ENCODE data around the gene MDC1. TPM values are rescaled to one million over a fixed set of nuclear protein-coding genes. Genes with fewer than 3 reads are reported as not detected.
A peak's percentile ranks its signal among the peaks of the same experiment; 100 is the strongest.
"Not testable (repeated sequence)": the region's sequence is repeated elsewhere in the genome, so short reads cannot be mapped to it uniquely, and the experiment has no call there.

Gene MDC1
- total and polyA plus RNA-seq, 8 donors = 28.2 to 53.6 (median 48.8) TPM

DNA sequence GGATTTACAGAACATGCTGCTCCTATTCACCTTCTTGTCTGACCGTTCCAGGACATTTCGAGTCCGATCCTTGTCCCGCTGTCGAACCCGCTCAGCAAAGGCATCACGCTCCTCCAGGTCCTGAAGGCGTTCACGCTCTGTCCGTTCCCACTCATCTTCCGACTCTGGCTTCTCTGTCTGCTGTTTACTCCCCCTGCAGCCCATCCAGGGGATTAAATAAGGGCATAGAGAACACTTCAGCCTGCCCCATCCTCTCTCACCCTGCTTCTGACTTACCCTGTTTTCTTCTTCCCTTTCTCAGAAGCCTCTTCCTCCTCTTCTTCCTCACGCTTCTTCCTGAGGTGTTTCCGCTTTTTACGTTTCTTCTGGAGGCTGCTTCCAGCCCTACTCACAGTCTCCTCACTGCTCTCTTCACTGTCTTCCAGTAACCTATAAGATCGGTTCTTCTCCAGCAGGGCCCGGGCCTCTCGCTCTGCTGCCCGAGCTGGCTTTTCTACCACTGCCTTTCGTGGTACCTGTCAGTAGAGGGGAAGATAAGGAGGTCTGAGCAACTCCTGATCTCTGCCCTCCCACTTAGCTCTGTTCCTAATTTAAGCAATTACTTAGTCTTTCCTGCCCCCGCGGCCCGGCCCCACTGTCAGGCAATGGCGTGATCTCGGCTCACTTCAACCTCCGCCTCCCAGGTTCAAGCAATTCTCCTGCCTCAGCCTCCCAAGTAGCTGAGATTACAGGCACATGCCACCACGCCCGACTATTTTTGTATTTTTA, 46.1 kb downstream of the MDC1 start:
- H3K36me3 ChIP-seq = peaks cover 0 to 53% of the 10 kb centered on the region in 2 donors
- ATAC-seq (no peak), DNase-seq (no peak)
- no peaks in the 10 kb centered on the region for H3K9me3 ChIP-seq
- H3K27me3 ChIP-seq = no peaks in the 10 kb centered on the region
- H3K27ac ChIP-seq = no peak overlapping the region
- TF ChIP-seq, protein P1, sequence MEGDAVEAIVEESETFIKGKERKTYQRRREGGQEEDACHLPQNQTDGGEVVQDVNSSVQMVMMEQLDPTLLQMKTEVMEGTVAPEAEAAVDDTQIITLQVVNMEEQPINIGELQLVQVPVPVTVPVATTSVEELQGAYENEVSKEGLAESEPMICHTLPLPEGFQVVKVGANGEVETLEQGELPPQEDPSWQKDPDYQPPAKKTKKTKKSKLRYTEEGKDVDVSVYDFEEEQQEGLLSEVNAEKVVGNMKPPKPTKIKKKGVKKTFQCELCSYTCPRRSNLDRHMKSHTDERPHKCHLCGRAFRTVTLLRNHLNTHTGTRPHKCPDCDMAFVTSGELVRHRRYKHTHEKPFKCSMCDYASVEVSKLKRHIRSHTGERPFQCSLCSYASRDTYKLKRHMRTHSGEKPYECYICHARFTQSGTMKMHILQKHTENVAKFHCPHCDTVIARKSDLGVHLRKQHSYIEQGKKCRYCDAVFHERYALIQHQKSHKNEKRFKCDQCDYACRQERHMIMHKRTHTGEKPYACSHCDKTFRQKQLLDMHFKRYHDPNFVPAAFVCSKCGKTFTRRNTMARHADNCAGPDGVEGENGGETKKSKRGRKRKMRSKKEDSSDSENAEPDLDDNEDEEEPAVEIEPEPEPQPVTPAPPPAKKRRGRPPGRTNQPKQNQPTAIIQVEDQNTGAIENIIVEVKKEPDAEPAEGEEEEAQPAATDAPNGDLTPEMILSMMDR (IDR thresholded peaks at IDR 0.05) = no peak
- intact Hi-C loops (cut with DNase I) = no loop called here
- no peak overlapping the region for H3K4me3 ChIP-seq
- H3K4me1 ChIP-seq = peaks cover 10 to 30% of the 10 kb centered on the region in 2 donors

DNA sequence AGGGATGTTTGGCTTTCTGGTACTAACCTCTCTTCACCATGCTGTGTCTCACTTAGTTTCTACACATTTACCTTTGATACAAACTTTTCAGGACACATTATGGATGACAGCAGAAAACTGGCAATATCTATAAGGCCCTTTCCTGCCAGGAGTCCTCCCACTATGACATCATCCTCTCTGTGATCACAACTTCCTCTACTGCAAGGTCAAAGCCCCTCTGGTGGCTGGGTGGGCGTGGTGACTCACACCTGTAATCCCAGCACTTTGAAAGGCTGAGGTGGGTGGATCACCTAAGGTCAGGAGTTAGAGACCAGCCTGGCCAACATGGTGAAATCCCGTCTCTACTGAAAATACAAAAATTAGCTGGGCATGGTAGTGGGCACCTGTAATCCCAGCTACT, 50.8 kb downstream of the MDC1 start:
- H3K27ac ChIP-seq; H3K4me1 ChIP-seq; H3K9me3 ChIP-seq; DNase-seq; H3K27me3 ChIP-seq; intact Hi-C loops (cut with DNase I); H3K4me3 ChIP-seq; ATAC-seq: not testable (repeated sequence)
- H3K36me3 ChIP-seq = peaks cover 0 to 96% of the 10 kb centered on the region in 2 donors

DNA sequence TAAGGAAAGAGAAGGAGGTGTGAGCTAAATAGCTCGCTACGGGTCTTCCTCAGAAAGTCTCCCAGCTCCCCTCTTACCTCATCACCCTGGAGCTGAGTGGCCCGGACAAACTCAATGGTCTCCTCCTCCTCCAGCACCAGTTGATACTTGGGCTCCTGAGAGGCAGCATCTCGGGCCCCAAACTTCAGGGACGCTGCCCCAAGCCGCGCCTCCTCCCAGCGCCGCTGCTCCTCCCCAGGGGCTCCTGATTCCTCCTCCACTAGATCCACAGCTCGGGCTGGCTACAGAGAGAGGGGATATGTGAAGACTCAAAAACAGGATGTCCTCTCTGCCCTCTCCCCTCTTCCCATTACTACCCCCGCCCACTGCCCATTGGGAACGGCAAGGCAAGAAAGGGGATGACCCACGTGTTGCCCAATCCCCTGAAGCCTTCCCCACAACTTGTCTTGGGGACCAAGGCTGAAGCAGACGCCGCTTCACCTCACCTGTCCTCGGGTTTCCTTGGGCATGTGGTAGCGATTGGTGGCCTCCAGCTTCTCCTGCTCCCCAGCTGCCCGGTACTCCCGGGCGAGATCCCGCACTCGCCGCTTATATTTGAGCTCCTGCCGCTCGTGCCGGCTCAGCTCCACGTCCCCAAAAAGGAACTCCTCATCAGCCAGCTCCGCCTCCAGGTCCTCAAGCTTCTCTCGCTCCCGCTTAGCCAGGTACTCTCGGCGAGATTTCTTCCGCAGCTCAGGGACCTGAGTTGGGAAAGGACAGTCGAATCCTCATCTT, 51.9 kb downstream of the MDC1 start:
- H3K27ac ChIP-seq = no peak overlapping the region
- no peaks in the 10 kb centered on the region for H3K27me3 ChIP-seq
- no peak for DNase-seq
- no peaks in the 10 kb centered on the region for H3K4me1 ChIP-seq
- TF ChIP-seq, protein P1 (IDR thresholded peaks at IDR 0.05) = no peak
- no peak for ATAC-seq
- no peak overlapping the region for H3K4me3 ChIP-seq
- no peaks in the 10 kb centered on the region for H3K9me3 ChIP-seq
- intact Hi-C loops (cut with DNase I) = no loop called here
- H3K36me3 ChIP-seq = peaks cover 0 to 99% of the 10 kb centered on the region in 2 donors

DNA sequence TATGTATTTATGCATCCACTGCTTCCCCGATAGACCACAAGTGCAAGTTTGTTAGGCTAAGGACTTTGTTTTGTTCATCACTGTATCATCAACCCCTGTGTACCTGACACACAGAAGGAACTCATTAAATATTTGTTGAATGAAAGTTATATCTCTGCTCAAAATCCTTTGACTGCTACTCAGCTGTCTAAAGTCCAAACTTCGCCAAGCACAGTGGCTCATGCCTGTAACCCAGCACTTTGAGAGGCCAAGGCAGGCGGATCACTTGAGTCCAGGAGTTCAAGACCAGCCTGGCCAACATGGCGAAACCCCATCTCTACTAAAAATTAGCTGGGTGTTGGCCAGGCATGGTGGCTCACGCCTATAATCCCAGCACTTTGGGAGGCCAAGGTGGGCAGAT, 59.2 kb downstream of the MDC1 start:
- H3K9me3 ChIP-seq; ATAC-seq; H3K4me3 ChIP-seq; H3K27me3 ChIP-seq; H3K4me1 ChIP-seq; H3K27ac ChIP-seq; intact Hi-C loops (cut with DNase I): not testable (repeated sequence)
- H3K36me3 ChIP-seq = peaks cover 5 to 100% of the 10 kb centered on the region in 2 donors
- peak in 1 of 4 donors; percentile 7 for DNase-seq

DNA sequence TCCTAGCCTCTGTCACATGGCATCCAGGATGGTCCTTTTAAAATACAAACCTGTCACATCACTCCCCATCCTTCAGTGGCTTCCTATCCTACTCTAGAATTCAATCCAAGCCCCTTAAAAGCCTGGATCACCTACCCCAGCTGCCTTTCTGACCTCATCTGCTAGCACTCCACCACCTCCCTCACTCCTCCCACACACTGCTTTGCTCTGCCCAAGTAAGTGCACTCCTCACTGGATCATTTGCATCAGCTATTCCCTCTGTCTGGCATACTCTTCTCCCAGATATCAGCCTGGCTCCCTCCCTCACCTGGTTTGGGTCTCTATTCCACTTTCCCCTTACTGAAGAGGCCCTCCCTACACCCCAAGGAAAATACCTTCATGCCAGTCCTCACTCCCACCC, 59.6 kb downstream of the MDC1 start:
- H3K9me3 ChIP-seq = no peaks in the 10 kb centered on the region
- no peaks in the 10 kb centered on the region for H3K4me1 ChIP-seq
- ATAC-seq (no peak), DNase-seq (no peak)
- H3K27me3 ChIP-seq = no peaks in the 10 kb centered on the region
- no peak overlapping the region for H3K27ac ChIP-seq
- no peak overlapping the region for H3K4me3 ChIP-seq
- TF ChIP-seq, protein P1 (IDR thresholded peaks at IDR 0.05) = no peak
- intact Hi-C loops (cut with DNase I) = no loop called here
- peaks cover 5 to 100% of the 10 kb centered on the region in 2 donors for H3K36me3 ChIP-seq

DNA sequence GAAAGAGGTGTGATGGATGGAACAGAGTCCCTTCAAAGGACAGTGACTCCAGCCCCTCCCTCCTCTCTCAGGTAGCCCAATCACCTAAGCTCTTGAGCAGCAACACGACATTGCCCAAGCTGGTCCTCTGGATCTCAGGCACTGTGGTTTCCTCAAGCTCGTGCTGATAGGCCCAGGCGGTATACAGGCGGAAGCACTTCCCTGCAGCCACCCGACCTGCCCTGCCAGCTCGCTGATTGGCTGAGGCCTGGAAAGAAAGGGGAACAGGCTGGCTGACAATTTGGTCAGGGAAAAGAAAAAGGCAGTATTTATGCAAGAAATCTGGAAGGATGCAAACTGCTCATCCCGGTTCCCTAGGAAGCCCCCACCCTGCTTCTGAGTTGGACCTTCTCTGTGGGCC, 60.6 kb downstream of the MDC1 start:
- peak in 1 of 4 donors; percentile 61 for DNase-seq
- H3K9me3 ChIP-seq = no peaks in the 10 kb centered on the region
- H3K4me3 ChIP-seq = no peak overlapping the region
- H3K4me1 ChIP-seq = no peaks in the 10 kb centered on the region
- ATAC-seq = peak; percentile 32
- intact Hi-C loops (cut with DNase I) = no loop called here
- TF ChIP-seq, protein P1 (IDR thresholded peaks at IDR 0.05) = no peak
- no peaks in the 10 kb centered on the region for H3K27me3 ChIP-seq
- H3K36me3 ChIP-seq = peaks cover 5 to 100% of the 10 kb centered on the region in 2 donors
- H3K27ac ChIP-seq = no peak overlapping the region
